ENCODE measurements around the gene FTL. TPM values are rescaled to one million over a fixed set of nuclear protein-coding genes. Genes with fewer than 3 reads are reported as not detected.

The FTL gene
- polyA plus RNA-seq, 3 donors, result 2,184 to 2,822 (median 2,594) TPM

DNA sequence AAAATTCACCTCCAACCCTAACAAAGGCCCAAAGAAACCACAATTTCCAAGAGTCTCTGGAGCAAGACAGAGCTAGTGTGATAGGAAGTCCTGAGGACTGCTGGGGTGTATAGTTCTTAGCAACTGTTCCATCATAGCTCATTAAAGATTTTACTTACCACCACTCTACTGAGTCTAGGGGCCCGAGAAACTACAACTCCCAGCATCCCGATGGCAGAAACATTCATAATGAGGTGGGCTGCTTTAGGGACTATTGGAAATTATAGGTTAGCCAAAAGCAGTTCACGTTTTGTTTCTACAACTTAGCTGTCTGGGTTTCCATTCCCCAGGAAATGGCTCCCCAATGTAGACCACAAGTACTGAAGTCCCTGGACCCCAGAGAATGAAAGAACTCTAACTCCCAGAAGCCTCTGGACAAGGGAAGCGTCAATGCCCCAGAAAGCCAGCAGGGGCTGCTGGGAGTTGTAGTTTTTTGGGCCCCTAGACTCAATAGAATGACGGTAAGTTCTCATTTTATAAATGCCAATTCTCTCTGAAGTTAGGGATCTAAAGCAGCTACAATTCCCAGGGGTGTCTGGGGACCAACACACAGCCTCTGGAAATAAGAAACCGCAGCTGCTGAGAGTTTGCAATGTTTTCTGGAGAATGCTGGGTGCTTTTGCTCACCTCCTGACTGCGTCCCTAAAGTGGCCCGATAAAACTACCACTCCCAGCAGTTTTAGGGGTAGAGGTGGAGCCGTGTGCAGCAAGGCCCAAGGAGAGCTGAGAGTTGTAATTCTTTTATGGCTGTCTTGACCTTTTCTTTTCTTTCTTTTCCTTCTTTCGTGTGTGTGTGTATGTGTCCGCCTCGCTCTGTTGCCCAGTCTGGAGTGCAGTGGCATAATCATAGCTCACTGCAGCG lies 11.1 kb downstream of the FTL start:
- no peak for DNase-seq (ENCODE audit: extremely low read depth in 1 of 11, low read depth in 9 of 11, low spot score in 4 of 11)

DNA sequence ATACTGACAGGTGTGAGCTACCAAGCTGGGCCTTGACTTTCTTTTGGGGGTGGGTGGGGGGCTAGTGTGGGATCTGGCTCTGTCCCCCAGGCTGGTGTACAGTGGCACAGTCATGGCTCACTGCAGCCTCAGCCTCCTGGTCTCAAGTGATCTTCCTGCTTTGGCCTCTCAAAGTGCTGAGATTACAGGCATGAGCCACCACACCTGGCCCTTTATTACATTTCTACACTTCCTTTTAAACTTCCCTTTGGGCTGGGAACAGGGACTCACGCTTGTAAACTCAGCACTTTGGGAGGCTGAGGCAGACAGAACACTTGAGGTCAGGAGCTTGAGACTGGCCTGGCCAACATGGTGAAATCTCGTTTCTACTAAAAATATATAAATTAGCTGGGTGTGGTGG lies 12.0 kb downstream of the FTL start:
- DNase-seq (ENCODE audit: extremely low read depth in 1 of 11, low read depth in 9 of 11, low spot score in 4 of 11), result no peak

DNA sequence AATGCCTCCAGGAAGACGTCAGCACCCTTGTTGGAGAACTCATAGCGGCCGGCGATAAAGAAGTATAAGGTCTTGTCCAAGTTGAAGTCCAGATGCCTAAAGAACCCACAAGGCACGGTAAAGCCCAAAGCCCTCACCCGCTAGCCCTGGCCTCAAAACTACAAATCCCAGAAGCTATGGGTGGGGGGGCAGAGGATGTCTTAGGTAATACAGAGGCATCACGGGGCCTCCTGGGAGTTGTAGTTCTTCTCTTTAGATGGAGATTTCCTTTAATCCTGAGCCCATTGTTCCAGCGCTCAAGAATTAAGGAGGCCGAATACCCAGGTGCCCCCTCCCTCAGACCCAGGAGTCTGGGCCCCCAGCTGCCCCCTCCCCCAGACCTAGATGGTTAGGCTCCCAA lies 17.2 kb downstream of the FTL start:
- DNase-seq (ENCODE audit: extremely low read depth in 1 of 11, low read depth in 9 of 11, low spot score in 4 of 11), result no peak

DNA sequence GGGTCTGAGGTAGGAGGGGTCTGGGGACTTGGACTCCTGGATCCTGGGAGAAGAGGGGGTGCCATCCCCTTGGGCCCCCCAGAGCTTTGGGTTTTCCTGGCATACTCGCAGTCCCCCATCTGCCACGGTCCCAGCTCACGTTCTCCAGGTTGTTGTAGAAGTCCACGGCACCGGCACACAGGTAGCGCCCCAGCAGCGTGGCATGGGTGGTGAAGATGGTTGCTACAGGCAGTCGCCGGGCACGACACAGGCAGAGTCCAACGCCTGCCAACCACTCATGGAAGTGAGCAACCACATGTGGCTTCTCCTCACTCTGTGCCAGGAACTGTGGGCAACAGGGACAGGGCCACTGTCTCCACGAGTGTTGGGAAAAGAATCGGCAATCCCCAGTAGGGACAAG lies 20.6 kb downstream of the FTL start:
- no peak for DNase-seq (ENCODE audit: extremely low read depth in 1 of 11, low read depth in 9 of 11, low spot score in 4 of 11)

DNA sequence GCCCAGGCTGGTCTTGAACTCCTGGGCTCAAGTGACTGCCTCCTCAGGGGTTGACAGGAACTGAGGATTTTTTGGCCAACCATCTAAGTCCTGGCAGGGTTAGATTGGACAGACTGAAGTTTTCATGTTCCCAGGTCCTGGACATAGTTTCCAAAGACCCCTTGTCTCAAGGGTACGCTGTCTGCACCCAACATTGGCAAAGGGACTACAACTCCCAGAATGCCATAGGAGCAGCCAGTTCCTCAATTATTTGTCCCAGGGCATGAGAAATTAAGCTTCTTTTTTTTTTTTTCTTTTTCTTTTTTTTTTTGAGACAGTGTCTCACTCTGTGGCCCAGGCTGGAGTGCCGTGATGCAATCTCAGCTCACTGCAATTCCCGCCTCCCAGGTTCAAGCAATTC lies 21.1 kb downstream of the FTL start:
- no peak for DNase-seq (ENCODE audit: extremely low read depth in 1 of 11, low read depth in 9 of 11, low spot score in 4 of 11)

DNA sequence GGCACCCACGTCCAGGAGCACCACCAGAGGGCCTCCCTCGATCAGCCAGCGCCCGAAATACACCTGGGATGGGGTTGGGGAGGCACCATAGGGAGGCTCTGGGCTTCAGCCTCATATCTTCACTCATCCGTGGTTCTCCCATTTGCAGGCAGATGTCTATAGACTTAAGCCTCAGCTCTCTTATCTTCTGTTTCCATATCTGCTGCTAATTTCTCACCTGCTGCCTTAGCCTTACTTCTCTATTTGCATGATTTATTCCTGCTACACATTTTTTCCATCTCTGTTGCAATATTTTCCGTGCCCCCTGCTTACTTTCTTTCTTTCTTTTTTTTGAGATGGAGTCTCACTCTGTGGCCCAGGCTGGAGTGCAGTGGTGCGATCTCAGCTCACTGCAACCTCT lies 22.2 kb downstream of the FTL start:
- no peak for DNase-seq (ENCODE audit: extremely low read depth in 1 of 11, low read depth in 9 of 11, low spot score in 4 of 11)

DNA sequence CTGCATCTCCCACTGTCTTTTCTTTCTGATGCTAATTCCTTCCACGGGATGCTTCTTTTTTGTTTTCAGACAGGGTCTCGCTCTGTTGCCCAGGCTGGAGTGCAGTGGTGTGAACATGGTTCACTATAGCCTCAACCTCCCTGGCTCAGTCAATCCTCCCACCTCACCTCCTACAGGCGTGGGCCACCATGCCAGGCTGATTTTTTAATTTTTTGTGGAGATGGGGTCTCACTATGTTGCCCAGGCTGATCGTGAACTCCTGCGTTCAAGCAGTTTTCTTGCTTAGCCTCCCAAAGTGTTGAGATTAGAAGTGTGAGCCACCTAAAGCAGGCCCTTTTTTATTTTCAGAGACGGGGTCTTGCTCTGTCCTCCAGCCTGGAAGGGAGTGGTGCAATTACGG lies 23.2 kb downstream of the FTL start:
- DNase-seq (ENCODE audit: extremely low read depth in 1 of 11, low read depth in 9 of 11, low spot score in 4 of 11), result no peak

DNA sequence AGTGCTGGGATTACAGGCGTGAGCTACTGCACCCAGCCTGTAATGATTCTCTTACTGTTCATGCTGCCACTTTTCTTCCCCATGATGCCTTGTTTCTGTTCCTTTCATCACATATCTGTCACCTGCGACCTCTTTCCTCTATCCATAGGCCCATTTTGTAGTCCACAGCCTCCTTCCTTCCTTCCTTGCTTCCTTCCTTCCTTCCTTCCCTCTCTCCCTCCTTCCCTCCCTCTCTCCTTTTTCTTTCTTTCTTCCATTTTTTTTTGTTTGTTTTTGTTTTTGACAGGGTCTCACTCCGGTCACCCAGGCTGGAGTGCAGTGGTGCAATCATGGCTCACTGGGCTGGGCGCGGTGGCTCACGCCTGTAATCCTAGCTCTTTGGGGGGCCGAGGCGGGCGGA lies 23.8 kb downstream of the FTL start:
- DNase-seq (ENCODE audit: extremely low read depth in 1 of 11, low read depth in 9 of 11, low spot score in 4 of 11), result no peak

DNA sequence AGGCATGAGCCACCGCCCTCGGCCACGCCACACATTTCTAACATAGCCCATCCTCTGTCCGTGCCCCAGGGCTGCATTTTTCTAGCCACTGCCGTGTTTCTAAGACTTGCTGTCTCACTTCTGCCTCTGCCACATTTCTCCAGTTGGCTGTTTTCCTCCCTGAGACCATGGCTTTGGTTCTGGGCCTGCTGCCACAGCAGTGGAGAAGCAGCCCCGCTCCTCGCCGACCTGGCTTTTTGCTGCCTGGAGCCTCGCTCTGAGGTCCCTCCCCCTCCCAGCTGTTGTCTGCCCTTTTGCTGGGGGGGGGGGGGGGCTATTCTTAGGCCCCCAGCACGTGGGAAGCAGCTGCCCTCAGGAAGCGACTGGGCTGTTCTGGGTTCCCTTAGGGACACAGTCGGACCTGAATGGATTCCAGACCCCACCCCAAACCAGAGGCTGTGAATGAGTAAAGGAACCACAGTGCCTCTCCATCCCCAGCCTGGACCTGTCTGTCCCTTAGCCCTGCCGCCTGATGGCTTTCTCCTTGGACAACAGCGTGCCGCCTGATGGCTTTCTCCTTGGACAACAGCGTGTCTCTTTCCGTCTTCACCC lies 24.7 kb downstream of the FTL start:
- DNase-seq (ENCODE audit: extremely low read depth in 1 of 11, low read depth in 9 of 11, low spot score in 4 of 11), result no peak

DNA sequence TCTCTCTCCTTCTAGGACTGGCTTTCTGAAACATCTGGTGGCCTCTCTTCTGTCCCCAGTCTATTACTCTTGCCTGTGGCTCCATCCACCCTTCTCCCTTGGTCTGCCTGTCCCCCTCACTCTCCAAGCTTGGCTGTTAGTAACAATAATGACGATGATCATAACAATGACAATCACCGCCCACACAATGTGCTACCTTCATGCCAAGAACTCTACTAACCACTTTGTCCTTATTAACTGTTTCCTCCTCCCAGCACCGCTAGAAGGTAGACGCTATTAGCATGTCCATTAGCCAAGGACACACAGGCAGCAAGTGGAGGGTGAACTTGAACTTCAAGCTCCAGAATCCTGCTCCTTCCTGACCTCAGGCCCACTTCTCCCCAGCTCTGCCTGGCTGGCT lies 25.3 kb downstream of the FTL start:
- no peak for DNase-seq (ENCODE audit: extremely low read depth in 1 of 11, low read depth in 9 of 11, low spot score in 4 of 11)

DNA sequence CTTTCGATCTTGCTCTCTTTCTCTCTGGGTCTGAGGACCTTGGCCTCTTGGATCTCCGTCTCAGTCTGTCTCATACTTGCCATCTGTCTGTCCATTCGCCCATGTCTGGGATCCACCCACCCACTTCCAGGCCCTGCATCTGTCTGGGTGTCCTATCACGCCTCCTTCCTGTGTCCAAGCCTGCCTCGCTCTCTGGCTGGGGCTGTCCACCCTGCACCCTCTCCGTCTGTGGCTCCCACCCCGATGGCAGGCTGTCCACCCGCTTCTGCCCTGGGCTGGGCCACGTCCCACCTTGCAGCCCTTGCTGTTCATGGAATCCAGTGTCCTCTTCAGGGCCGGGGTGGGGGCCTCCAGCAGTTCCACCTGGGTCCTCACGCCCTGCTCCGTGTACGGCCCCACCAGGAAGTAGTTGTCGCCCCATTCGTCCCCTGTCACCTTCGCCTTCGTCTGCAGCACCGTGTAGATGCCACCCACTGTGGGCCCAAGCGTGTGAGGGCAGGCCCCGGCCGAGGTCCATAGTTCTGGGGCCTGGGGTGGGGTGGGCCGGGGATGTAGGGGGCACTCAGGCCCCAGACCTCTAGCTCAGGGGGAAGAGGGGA lies 26.0 kb downstream of the FTL start:
- no peak for DNase-seq (ENCODE audit: extremely low read depth in 1 of 11, low read depth in 9 of 11, low spot score in 4 of 11)

DNA sequence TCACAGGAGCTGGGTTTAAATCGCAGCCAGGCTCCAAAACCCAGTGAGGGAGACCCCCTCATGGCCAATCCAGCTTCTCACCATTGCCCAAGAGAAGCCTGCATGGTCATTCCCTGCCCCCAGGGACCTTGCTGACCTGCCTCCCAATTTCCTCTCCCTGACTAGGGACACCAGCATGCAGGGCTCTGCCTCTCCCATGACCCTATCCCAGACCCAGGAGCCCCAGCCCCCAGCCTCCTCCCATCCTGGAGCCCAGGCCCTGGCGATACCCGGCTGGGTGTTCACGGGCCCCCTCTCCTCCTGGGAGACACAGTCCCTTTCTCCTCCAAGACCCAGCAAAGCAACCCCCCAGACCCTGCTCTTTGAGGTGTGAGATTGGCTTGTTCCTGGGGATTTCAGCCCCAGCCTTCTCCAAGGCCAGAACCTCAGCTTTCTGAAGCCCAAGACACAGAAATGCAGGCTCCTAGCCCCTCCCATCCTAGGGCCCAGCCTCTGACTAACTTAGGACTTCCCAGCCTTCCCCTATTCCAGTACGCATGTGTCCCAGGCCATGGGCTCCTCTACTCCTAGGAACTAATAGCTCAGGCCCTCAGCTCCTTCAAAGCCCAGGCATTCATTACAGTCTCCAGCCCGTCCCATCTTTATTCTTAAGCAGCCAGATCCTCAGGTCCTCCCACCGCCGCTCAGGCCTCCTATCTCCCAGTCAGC lies 26.9 kb downstream of the FTL start:
- peak in 5 of 11 donors; percentile 25 to 56 (median 48) for DNase-seq (ENCODE audit: extremely low read depth in 1 of 11, low read depth in 9 of 11, low spot score in 4 of 11)

DNA sequence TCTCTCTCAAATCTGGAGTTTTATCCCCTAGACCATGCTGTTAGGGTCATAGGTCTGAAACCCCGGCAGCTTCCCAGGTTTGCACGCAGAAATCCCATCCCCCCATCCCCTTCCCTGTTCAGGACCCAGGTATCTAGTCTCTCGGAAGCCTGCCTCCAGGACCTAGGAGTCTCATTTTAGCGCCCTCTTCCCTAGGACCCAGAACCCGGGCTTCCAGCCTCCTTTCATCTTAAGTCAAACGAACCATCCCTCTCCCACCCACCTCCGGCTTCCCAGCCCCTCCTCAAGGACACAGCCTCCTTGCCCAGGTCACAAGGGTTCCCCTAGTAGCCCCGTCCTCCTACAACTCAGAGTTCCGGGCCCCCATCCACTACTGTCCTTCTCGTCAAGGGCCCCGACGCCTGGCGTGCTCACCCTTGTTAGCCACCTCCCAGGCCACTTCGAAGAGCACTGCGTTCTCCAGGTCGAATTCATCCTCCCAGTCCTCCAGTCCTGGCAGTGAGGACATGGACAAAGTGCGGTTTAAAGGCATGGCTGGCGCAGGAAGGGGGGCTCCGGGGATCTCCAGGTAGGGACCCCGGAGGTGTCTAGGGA lies 27.6 kb downstream of the FTL start:
- peak in 1 of 11 donors; percentile 31 for DNase-seq (ENCODE audit: extremely low read depth in 1 of 11, low read depth in 9 of 11, low spot score in 4 of 11)

DNA sequence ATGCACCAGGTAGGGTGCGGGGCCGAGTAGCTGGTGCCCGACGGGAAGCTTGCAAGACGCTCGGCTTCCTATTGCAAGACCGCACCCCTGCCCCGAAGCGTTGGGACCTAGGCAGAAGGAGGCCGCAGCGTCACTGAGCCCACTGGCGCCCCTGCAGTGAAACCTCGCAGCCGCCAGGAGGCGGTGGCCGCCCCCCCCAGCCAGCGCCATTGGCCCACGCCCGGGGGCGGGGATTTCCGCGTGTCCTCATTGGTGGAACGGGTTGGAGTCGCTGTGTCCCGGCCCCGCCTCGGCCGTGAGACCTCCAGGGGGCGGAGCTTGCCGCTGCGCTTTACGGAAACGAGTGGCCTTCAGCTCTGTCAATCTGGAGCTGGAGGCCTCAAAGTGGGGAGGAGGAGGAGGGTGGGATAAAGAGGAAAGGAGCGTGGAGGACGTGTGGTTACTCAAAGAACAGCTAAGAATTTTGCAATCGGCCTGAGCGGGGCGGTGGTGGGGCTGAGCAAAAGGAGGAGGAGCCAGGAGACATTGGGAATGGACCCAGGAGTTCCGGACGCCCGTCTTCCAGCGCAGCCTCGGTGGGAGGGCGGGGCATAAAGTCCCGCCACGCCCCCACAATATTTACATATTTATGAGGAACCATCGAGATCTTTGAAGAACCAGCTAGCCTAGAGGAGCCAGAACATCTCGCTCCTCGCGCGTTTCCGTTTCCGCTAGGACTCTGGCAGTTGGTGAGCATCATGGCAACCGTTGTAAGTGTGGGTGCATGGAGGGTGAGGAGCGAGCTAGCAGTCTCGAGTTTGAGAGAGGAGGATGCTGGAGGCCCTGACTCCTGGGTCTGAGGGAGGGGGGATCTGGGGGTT lies 28.3 kb downstream of the FTL start, which contains the start of the genes GYS1 and RUVBL2:
GYS1 (minus strand) TSS at position 135 of the 860 bp plus-strand sequence. CDS start 197 bp downstream, outside the sequence.
RUVBL2 (plus strand) TSS at position 713 of the 860 bp plus-strand sequence; CDS start at position 738, 25 bp downstream.
- peak; percentile 99 to 100 (median 99) for DNase-seq (ENCODE audit: extremely low read depth in 1 of 11, low read depth in 9 of 11, low spot score in 4 of 11)

DNA sequence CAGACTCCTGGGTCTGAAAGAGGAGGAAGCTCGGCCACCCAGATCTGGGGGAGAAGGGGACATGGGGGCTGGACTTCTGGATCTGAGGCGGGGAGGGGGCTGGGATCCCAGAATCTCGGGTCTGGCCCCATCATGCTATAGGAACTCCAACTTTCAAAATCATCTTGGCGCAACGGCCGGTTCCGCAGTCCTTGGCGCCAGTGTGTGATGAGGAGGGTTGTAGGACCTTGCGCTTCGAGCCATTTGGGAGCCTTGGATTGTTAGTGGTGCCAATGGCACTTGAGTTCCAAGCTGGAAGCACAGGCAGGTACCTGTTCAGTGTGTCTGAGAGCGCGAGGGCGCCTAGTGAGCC lies 28.9 kb downstream of the FTL start:
- DNase-seq (ENCODE audit: extremely low read depth in 1 of 11, low read depth in 9 of 11, low spot score in 4 of 11), result no peak

DNA sequence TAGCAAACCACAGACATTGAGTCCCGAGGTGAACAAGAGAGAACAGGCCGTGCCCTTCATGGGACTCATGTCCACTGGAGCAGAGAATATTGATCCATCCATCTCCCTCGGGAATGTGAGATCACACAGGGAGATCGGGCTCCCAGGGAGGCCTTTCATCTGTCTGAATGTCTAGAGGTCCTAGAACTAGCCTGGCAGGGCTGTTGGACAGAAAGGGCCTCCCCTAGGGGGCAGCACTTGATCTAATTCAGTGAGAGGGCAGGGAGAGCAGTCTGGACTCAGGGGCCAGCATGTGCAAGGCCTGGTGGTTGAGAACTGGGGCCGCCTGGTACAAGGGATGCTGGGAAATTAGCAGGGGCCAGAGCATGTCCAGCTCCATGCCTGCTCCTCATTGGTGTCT lies 32.9 kb downstream of the FTL start:
- no peak for DNase-seq (ENCODE audit: extremely low read depth in 1 of 11, low read depth in 9 of 11, low spot score in 4 of 11)

DNA sequence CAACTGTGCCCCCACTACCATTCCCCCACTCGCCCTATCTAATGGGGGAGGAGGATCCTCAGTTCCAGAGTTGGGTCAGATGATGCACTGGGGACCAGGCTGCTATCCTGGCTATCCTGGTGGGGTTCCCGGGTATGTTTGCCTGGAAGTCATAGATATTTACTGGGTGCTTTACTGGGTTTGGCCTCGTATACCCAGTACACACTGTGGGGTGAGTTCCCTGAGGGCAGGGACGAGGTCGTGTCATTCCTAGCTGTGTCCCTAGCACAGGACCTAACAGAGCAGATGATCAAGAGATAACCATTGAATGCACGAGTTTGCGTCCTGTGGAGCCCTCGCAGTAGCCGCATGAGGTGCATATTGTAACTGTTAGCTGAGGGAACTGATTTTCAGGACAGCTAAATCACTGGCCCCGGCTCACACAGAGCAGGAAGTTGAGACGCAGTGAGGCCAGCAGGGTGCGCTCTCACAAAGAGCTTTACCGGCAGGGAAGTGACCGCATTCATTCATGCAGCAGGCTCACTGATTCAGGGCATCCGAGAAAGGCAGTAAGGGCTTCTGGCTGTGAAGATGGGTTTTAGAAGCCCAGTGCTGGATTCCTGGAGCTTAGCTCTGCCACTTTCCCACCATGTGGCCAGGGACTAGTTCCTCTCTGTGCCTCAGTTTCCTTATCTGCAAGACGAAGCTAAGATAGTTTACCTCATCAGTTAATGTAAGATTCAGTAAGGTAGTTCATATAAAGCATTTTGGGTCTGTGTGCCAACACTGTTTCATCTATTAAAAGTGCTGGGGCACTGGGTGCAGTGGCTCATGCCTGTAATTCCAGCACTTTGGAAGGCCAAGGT lies 34.6 kb downstream of the FTL start:
- peak in 1 of 11 donors; percentile 52 for DNase-seq (ENCODE audit: extremely low read depth in 1 of 11, low read depth in 9 of 11, low spot score in 4 of 11)
